ENCODE measurements around the gene TUG1. TPM values are rescaled to one million over a fixed set of nuclear protein-coding genes. Genes with fewer than 3 reads are reported as not detected.

Gene TUG1
- polyA plus RNA-seq, 1 experiment = 63.7 TPM

DNA sequence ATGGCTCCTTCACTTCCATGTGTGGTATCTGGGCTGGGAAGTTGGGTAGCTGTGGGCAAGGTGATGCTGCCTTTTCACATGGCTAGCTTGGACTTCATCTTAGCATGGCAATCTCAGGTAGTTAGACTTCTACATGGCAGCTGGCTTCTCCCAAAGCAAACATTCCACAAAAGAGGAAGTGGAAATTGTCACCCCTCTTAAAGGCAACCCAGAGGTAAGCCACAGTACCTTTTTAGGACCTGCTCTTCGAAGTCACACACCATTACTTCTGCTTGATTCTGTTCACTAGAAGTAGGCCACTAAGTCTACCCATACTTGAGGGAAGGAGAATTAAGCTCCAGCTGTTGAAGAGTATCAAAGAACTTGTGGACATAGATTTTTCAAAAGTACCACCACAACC, 25.9 kb downstream of the TUG1 start:
- TF ChIP-seq CTCF (IDR thresholded peaks at IDR 0.05; ENCODE audit: insufficient read depth, low read depth, low read length) = no peak
- POLR2A ChIA-PET = no interaction called here

GRCh38 chr22:30996462-30996861, 27.4 kb downstream of the TUG1 start:
- H3K27me3 ChIP-seq (ENCODE audit: control insufficient read depth, insufficient read depth, low read length) = no peaks in the 10 kb centered on the region
- POLR2A ChIA-PET = no interaction called here
- no peaks in the 10 kb centered on the region for H3K36me3 ChIP-seq (ENCODE audit: control insufficient read depth, insufficient read depth, low read length)
- CTCF ChIA-PET = no interaction called here
- no peak overlapping the region for H3K4me3 ChIP-seq (ENCODE audit: low read depth, low read length)
- TF ChIP-seq CTCF (IDR thresholded peaks at IDR 0.05; ENCODE audit: insufficient read depth, low read depth, low read length) = no peak
- no peak for DNase-seq (ENCODE audit: low read depth)

More for the DNA sequence above, 25.9 kb downstream of the TUG1 start:
- Histone ChIP-seq H3K4me3 (ENCODE audit: low read depth, low read length) (no peak overlapping the region), H3K36me3 (ENCODE audit: control insufficient read depth, insufficient read depth, low read length) (no peaks in the 10 kb centered on the region), H3K27me3 (ENCODE audit: control insufficient read depth, insufficient read depth, low read length) (no peaks in the 10 kb centered on the region)
- CTCF ChIA-PET = no interaction called here
- DNase-seq (ENCODE audit: low read depth) = no peak

- ChIA-PET POLR2A (no interaction called here), CTCF (no interaction called here)
- no peak for TF ChIP-seq CTCF (IDR thresholded peaks at IDR 0.05; ENCODE audit: insufficient read depth, low read depth, low read length)
- Histone ChIP-seq H3K4me3 (ENCODE audit: low read depth, low read length) (no peak overlapping the region), H3K27me3 (ENCODE audit: control insufficient read depth, insufficient read depth, low read length) (no peaks in the 10 kb centered on the region), H3K36me3 (ENCODE audit: control insufficient read depth, insufficient read depth, low read length) (no peaks in the 10 kb centered on the region)
- DNase-seq (ENCODE audit: low read depth) = no peak
Observed at GRCh38 chr22:30998329-30998728, 29.3 kb downstream of the TUG1 start.

DNA sequence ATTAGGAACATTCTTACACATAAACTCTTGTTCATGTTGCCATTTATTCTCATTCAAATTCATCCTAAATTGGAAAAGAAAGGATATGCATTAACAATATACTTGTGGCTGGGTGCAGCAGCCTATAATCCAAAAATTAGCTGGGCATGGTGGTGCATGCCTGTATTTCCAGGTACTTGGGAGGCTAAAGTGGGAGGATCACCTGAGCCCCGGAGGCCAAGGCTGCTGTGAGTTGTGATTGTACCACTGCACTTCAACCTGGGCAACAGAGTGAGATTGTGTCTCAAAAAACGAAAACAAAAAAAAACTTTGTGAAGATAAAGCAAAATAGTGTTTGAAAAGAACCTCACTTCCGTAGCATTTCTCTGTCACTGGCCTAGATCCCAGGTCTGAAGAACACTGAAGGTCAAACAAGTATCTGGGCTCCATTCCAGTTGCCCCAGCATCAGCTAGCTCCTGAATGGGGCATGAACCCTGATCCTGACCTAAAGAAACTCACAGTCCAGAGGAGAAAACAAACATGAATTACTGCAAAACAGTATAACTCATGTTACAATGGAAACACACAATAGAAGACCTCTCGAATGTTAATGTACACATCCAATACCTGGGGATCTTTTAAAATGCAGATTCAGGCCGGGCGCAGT, 32.2 kb downstream of the TUG1 start:
- DNase-seq (ENCODE audit: low read depth) = no peak
- ChIA-PET POLR2A (no interaction called here), CTCF (no interaction called here)
- Histone ChIP-seq H3K36me3 (ENCODE audit: control insufficient read depth, insufficient read depth, low read length) (no peaks in the 10 kb centered on the region), H3K4me3 (ENCODE audit: low read depth, low read length) (no peak overlapping the region), H3K27me3 (ENCODE audit: control insufficient read depth, insufficient read depth, low read length) (no peaks in the 10 kb centered on the region)
- TF ChIP-seq CTCF (IDR thresholded peaks at IDR 0.05; ENCODE audit: insufficient read depth, low read depth, low read length) = no peak

DNA sequence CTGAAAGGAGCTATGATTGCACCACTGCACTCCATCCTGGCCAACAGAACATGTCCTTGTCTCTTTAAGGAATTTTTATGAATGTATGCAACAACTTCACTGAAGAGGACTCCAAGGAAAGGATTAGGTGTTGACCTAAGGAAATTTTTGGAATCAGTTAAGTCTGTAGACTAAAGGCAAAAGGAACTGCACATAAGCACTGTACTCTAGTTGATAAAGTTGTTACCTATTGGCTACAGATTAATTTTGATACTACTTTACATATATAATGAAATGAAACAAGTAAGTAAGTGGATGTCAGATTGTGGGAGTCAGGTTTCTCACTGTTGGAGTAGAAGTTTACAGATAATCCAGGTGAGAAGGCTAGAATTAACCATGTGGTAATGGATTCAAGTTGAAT, 36.5 kb downstream of the TUG1 start:
- ChIA-PET CTCF (interaction anchor here (0.6 kb wide), 1 partner anchor 457 kb away, joined by 3 read pairs; no protein-coding TSS in a partner anchor), POLR2A (no interaction called here)
- TF ChIP-seq CTCF (IDR thresholded peaks at IDR 0.05; ENCODE audit: insufficient read depth, low read depth, low read length) = no peak
- no peaks in the 10 kb centered on the region for H3K27me3 ChIP-seq (ENCODE audit: control insufficient read depth, insufficient read depth, low read length)
- DNase-seq (ENCODE audit: low read depth) = no peak
- no peaks in the 10 kb centered on the region for H3K36me3 ChIP-seq (ENCODE audit: control insufficient read depth, insufficient read depth, low read length)
- H3K4me3 ChIP-seq (ENCODE audit: low read depth, low read length) = no peak overlapping the region
